GM19238 (cell line): Measurements from ENCODE around the gene GALNT10.

Experiments used
- DNase-seq: peaks from one replicate; pipeline ENCODE4 v3.0.0; 2011; ENCODE audit warnings: low spot score; ENCODE audit not compliant: insufficient read length

The GALNT10 gene

GRCh38 chr5:154437281-154437965 lies 246.9 kb downstream of the GALNT10 start:
- no peak for DNase-seq

DNA sequence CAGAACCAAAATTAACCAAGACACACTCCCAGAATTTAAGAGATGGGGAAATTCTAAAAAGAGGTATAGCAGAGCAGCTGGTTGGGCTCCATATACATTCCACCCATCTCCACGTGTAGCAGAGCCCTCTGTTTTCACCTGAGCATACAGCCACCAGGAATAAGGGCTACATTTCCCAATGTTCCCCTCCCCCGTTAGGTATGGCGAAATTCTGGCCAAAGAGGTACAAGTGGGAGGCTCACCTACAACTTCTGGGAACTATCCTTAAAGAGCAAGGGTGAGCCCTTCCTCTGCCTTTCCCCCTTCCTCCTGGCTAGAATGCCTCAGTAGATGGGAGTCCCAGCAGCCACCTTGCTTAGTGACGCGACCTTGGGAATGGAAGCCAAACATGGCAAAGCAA lies 250.0 kb downstream of the GALNT10 start:
- DNase-seq = no peak

- DNase-seq = no peak
These were observed 252.3 kb downstream of the GALNT10 start for GRCh38 chr5:154442801-154443200.

- DNase-seq = peak; percentile 21
These were observed 254.3 kb downstream of the GALNT10 start for GRCh38 chr5:154444556-154445421.

- peak; percentile 99 for DNase-seq
These were observed 255.1 kb downstream of the GALNT10 start, which contains the start of gene SAP30L for GRCh38 chr5:154445422-154446194. SAP30L (plus strand) TSS chr5:154445997; CDS start chr5:154446605, 608 bp downstream.

- DNase-seq = peak; percentile 34
These were observed 255.9 kb downstream of the GALNT10 start for GRCh38 chr5:154446195-154447088.

GRCh38 chr5:154447089-154447725 lies 256.7 kb downstream of the GALNT10 start:
- DNase-seq = no peak

DNA sequence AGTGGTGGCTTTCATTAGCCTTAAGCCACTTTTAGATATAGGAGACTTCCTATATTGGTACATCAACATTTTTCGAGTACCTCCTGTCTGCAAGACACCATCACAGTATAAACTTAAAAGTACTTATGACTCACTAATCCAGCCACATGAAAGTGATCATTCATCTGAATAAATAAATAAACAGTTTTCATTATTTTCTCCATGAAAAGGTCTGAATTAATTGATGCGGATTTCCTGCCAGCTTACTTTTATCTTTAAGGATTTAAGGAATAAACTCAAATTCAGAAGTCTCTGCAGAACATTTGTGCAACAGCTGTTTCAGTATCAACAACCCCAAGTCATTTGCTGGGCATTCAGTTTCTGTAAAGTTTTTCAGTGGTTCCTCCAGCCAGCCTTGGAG lies 259.3 kb downstream of the GALNT10 start:
- no peak for DNase-seq

DNA sequence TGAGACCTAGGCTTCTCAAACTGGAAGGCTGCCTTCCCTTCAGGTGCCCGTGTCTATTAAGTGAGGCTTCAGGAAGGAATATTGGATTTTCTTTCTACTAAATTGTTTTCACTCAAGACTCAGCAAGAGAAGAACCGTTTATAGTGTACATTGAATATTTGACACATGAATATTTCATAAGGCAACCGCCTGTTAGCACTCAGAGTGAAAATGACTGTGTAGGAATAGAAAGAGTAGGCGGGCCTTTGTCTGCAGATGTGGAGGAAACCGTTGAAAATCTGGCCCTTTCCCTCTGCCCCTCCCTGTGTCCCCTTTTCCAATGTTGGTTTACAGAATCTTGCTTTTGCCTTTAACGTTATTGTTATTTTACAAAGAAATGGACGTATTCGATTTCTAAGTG lies 261.4 kb downstream of the GALNT10 start:
- no peak for DNase-seq

GRCh38 chr5:154455585-154455984 lies 265.1 kb downstream of the GALNT10 start:
- no peak for DNase-seq

DNA sequence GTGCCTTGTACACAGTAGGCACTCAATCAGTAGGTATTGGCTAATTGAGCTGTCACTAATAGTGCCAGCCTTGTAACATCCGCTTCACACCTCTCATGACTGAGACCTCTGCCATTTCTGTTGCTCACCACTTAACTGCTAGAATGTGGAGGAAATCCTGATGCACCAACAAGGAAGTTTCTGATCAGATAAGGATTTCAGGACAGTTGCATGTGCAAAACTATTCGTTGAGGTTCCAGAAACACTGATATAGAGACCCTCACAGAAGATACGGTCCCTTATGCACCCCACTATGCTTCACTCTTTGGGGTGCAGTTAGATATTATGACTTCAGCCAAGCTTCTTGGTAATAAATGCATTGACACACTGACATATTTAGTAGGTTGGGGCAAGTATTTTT lies 266.0 kb downstream of the GALNT10 start:
- no peak for DNase-seq

GRCh38 chr5:154459015-154459414 lies 268.5 kb downstream of the GALNT10 start:
- no peak for DNase-seq

DNA sequence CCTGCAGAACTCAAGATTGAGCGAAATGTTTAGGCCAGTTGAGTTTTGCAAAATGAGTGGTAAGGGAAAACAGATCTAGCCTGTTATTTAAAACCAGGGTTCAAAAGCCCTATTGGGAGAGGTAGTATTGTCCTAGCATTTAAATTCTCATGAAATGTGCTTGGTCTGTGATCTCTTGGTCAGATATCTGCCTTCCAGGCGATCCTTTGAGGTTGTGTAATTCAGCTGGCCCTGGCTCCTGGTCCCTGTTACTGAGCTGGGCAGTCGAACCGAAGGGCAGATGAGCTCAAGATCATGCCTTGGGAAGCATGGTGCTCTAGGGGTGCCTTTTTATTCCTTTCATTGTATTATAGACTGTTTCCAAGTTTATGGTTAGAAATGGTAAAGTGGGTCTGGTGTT lies 269.6 kb downstream of the GALNT10 start:
- DNase-seq = no peak

- DNase-seq = no peak
These were observed 271.0 kb downstream of the GALNT10 start for GRCh38 chr5:154461531-154461930.

DNA sequence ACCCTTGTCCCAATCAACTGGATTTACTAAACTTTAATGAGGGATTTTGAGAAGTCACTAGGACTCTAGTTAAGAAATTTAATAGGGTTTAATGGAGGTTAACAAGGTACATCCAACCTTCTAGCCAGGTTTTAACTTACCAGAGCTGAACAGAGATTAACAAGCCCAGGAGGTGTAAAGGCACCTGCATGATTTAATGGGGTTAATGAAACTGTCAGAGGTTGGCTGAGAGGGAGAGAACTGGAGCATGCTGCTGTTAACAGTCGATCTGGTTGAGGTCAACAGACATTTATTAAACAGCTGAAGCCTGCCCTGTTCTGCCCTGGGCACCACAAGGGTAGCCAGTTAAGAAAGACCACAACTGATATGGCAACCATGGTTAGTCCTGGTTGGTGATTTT lies 273.9 kb downstream of the GALNT10 start:
- no peak for DNase-seq

- no peak for DNase-seq
These were observed 274.6 kb downstream of the GALNT10 start for GRCh38 chr5:154465169-154465568.

- no peak for DNase-seq
These were observed 275.6 kb downstream of the GALNT10 start for GRCh38 chr5:154466147-154466546.

GRCh38 chr5:154466671-154467070 lies 276.1 kb downstream of the GALNT10 start:
- DNase-seq = no peak

DNA sequence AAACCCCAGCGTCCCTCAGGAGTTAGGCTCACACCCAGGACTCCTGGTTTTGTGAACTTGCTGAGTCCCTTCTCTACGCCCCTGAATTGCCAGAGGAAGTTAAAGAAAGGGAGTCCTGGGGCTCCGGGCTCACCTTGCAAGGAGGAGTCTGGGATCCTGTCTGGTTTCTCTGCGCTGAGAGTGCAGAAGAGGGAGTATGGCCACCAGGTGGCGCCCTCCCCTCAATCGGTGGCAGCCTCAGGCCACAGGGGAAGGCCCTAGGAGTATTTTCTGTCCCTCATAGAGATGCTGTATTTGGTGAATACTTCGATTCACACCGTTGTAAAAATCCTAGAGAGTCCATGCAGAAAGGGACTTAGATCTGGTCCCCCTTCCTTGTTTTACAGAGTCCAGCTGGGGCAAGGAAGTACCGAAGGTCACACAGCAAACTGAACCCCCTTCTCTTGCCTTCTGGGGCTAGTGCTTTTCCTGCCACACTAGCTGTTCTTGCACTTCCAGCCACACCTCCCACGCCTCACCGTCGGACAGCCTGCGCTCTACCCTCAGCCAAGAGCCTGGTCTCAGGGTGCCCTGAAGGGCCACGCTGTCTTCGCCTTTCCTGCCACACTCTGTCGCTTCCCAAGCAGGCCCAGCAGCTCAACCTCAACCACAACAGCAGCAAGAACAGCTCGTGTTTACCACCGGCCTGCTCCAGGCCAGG lies 277.3 kb downstream of the GALNT10 start:
- peak; percentile 82 for DNase-seq

GRCh38 chr5:154470137-154470536 lies 279.6 kb downstream of the GALNT10 start:
- DNase-seq = no peak
